HCT116 (cell line): Measurements from ENCODE around the gene CD19. TPM values are rescaled to one million over a fixed set of nuclear protein-coding genes. Genes with fewer than 3 reads are reported as not detected.

Experiments
- ATAC-seq: fragments of 200-7000 bp; cut with Tn5 transposase; 2 replicates; pipeline ENCODE4 v1.9.1; 2020; ENCODE audit warnings: mild to moderate bottlenecking, moderate library complexity
- BruUV-seq: library from RNA; stranded (reverse); fragments of 400-500 nt; replicated peaks from 2 replicates; lab custom pipeline; 2021; lab: Mats Ljungman, UMichigan
- CTCF ChIA-PET: fragments of 300-600 bp; sonication (Branson Sonifier 250); formaldehyde crosslinking; loops from one replicate; lab custom pipeline; 2021; ENCODE audit warnings: antibody characterized with exemption; lab: Charles Lee
- POLR2A ChIA-PET: fragments of 300-600, 350-600 bp; sonication (Branson Sonifier 250); formaldehyde crosslinking; loops from one replicate; lab custom pipeline; 2021; ENCODE audit warnings: antibody characterized with exemption; lab: Charles Lee
- RAD21 ChIA-PET, 2 experiments: fragments of 300-600 bp; sonication (Branson Sonifier 250); formaldehyde crosslinking; loops; one replicate each; lab custom pipeline; 2023; ENCODE audit warnings: low total read pairs in 2 of 2; ENCODE audit not compliant: uncharacterized antibody in 2 of 2, unreplicated experiment in 2 of 2, low non-redundant PET in 1 of 2; lab: Charles Lee
- DNase-seq: peaks from one replicate; pipeline ENCODE4 v3.0.0-alpha.2; 2010; ENCODE audit warnings: low read depth, low spot score
- H2AFZ ChIP-seq: fragments of 200-600 bp; shearing (Covaris generic), sonication (generic); 2 replicates; pipeline ENCODE4 v1.6.1; 2017; ENCODE audit warnings: low read depth, mixed run types, mixed read lengths, antibody characterized with exemption, low read length; ENCODE audit not compliant: poor library complexity, severe bottlenecking
- H3K27ac ChIP-seq: 2 replicates; pipeline ENCODE4 v1.5.1; 2012; ENCODE audit warnings: low read depth, low read length
- H3K27me3 ChIP-seq: fragments of 200-600 bp; sonication (generic); 2 replicates; pipeline ENCODE4 v1.6.1; 2016; ENCODE audit warnings: mixed run types, low read length, mixed read lengths; ENCODE audit not compliant: insufficient read depth
- H3K36me3 ChIP-seq, 2 experiments: fragments of 200-500 bp in 1 of 2; fragments of 200-600 bp in 1 of 2; sonication (Bioruptor generic) in 1 of 2; sonication (generic) in 1 of 2; 2 replicates each; pipeline versions ENCODE4 v1.5.1 to v1.6.1; 2014 to 2016; ENCODE audit warnings: low read length in 2 of 2, inconsistent platforms in 1 of 2, mixed read lengths in 1 of 2, mixed run types in 1 of 2; ENCODE audit not compliant: insufficient read depth in 2 of 2, control insufficient read depth in 1 of 2
- H3K4me1 ChIP-seq, 2 experiments: fragments of 200-600 bp in 1 of 2; sonication (generic) in 1 of 2; 2 replicates each; pipeline versions ENCODE4 v1.5.1 to v1.6.1; 2012 to 2017; ENCODE audit warnings: low read length in 2 of 2, inconsistent platforms in 1 of 2, mild to moderate bottlenecking in 1 of 2, mixed read lengths in 1 of 2, mixed run types in 1 of 2, moderate library complexity in 1 of 2; ENCODE audit not compliant: insufficient read depth in 2 of 2, control insufficient read depth in 1 of 2
- H3K4me2 ChIP-seq: fragments of 200-600 bp; sonication (generic); 2 replicates; pipeline ENCODE4 v1.6.1; 2017; ENCODE audit warnings: mixed run types, low read length, mixed read lengths
- H3K4me3 ChIP-seq, 2 experiments: fragments of 200-600 bp in 1 of 2; sonication (generic) in 1 of 2; replicated peaks in 1 of 2; 2 replicates each; pipeline ENCODE4 v1.5.1; 2011 to 2016; ENCODE audit warnings: low read length in 2 of 2, control low read depth in 1 of 2, low read depth in 1 of 2, mild to moderate bottlenecking in 1 of 2, mixed read lengths in 1 of 2, mixed run types in 1 of 2
- H3K79me2 ChIP-seq: fragments of 200-600 bp; sonication (generic); 2 replicates; pipeline ENCODE4 v1.6.1; 2017; ENCODE audit warnings: mild to moderate bottlenecking, mixed run types, low read length, moderate library complexity, mixed read lengths; ENCODE audit not compliant: insufficient read depth
- H3K9ac ChIP-seq: fragments of 200-600 bp; sonication (generic); 2 replicates; pipeline ENCODE4 v1.6.1; 2016; ENCODE audit warnings: low read length, mixed read lengths
- H3K9me2 ChIP-seq: fragments of 200-600 bp; sonication (generic), shearing (Covaris generic); 2 replicates; pipeline ENCODE4 v1.6.1; 2017; ENCODE audit warnings: mixed run types, mild to moderate bottlenecking, moderate library complexity; ENCODE audit not compliant: insufficient read depth
- H3K9me3 ChIP-seq, 2 experiments: fragments of 200-500 bp in 1 of 2; fragments of 200-600 bp in 1 of 2; sonication (Bioruptor generic) in 1 of 2; sonication (generic) in 1 of 2; 2 replicates each; pipeline ENCODE4 v1.6.1; 2014 to 2017; ENCODE audit warnings: low read length in 2 of 2, mixed read lengths in 2 of 2, inconsistent platforms in 1 of 2, low read depth in 1 of 2, mild to moderate bottlenecking in 1 of 2, mixed run types in 1 of 2, moderate library complexity in 1 of 2; ENCODE audit not compliant: control insufficient read depth in 1 of 2, insufficient read depth in 1 of 2
- H4K20me1 ChIP-seq: fragments of 200-600 bp; sonication (generic), shearing (Covaris generic); 2 replicates; pipeline ENCODE4 v1.6.1; 2017; ENCODE audit warnings: mixed run types, mild to moderate bottlenecking, moderate library complexity; ENCODE audit not compliant: insufficient read depth
- ATF3 ChIP-seq: IDR thresholded peaks from 2 replicates; pipeline ENCODE4 v1.6.1; 2012
- EGR1 ChIP-seq: IDR thresholded peaks from 2 replicates; pipeline ENCODE4 v1.6.1; 2012; ENCODE audit warnings: low read depth
- EZH2phosphoT487 ChIP-seq: fragments of 200-600 bp; IDR thresholded peaks from 2 replicates; pipeline ENCODE4 v1.6.1; 2018; ENCODE audit warnings: antibody characterized with exemption, borderline replicate concordance
- FOSL1 ChIP-seq: IDR thresholded peaks from 2 replicates; pipeline ENCODE4 v1.6.1; 2012; ENCODE audit warnings: low read depth
- JUND ChIP-seq: IDR thresholded peaks from 2 replicates; pipeline ENCODE4 v1.6.1; 2012
- POLR2A ChIP-seq: IDR thresholded peaks from 2 replicates; pipeline ENCODE4 v1.7.0; 2011; ENCODE audit warnings: borderline replicate concordance; ENCODE audit not compliant: insufficient read depth, insufficient read length; ENCODE audit errors: extremely low read depth
- RAD21 ChIP-seq: IDR thresholded peaks from 2 replicates; pipeline ENCODE4 v1.6.1; 2012; ENCODE audit warnings: low read depth, mild to moderate bottlenecking
- REST ChIP-seq: IDR thresholded peaks from 2 replicates; pipeline ENCODE4 v1.6.1; 2012; ENCODE audit warnings: low read depth
- SIN3A ChIP-seq: IDR thresholded peaks from 2 replicates; pipeline ENCODE4 v1.6.1; 2012; ENCODE audit warnings: low read depth
- TCF7L2 ChIP-seq: IDR thresholded peaks from 2 replicates; pipeline ENCODE4 v1.7.0; 2011; ENCODE audit warnings: borderline replicate concordance, inconsistent platforms; ENCODE audit not compliant: insufficient read depth, insufficient read length; ENCODE audit errors: extremely low read depth
- YY1 ChIP-seq: IDR thresholded peaks from 2 replicates; pipeline ENCODE4 v1.6.1; 2011; ENCODE audit warnings: low read length, low read depth, moderate library complexity, mild to moderate bottlenecking; ENCODE audit not compliant: insufficient replicate concordance; ENCODE audit errors: extremely low read depth
- ZBTB33 ChIP-seq: IDR thresholded peaks from 2 replicates; pipeline ENCODE4 v1.6.1; 2011; ENCODE audit warnings: mild to moderate bottlenecking, low read length, moderate library complexity; ENCODE audit not compliant: insufficient replicate concordance; ENCODE audit errors: extremely low read depth
- ZFX ChIP-seq: fragments of 450-650 bp; IDR thresholded peaks from 2 replicates; pipeline ENCODE4 v1.6.1; 2017
- ZNF274 ChIP-seq: fragments of 200-500 bp; sonication (Bioruptor generic); IDR thresholded peaks from 2 replicates; pipeline ENCODE4 v1.6.1; 2014; ENCODE audit warnings: mild to moderate bottlenecking, low read depth, low read length, inconsistent platforms
- intact Hi-C: fragments of 100-400 bp; cut with micrococcal nuclease; formaldehyde crosslinking; loops from 2 replicates; pipeline ENCODE4 v1.10.0; 2022
- total RNA-seq: library from RNA; stranded (reverse); gene quantifications from one replicate; pipeline ENCODE4 v1.2.1, GENCODE V29; 2021; ENCODE audit not compliant: unreplicated experiment

CD19 gene
- total RNA-seq, 1 experiment from 2014 or later, result 0.27 TPM

GRCh38 chr16:28893291-28893690, 38.5 kb upstream of the CD19 start:
- no peak overlapping the region for H2AFZ ChIP-seq
- no peak overlapping the region for H3K9ac ChIP-seq
- no peak overlapping the region for H3K4me3 ChIP-seq
- DNase-seq (no peak), ATAC-seq (no peak)
- no peaks in the 10 kb centered on the region for H3K9me2 ChIP-seq
- peaks cover 6 to 14% of the 10 kb centered on the region in 2 experiments; a peak in 3 of 4 replicates for H3K4me1 ChIP-seq
- no peaks in the 10 kb centered on the region for H4K20me1 ChIP-seq
- no peaks in the 10 kb centered on the region for H3K9me3 ChIP-seq
- intact Hi-C loops, result no loop called here
- no peak overlapping the region for H3K27ac ChIP-seq
- RAD21 ChIA-PET, result no interaction called here
- POLR2A ChIA-PET, result interaction anchor here (0.7 to 1.2 kb wide), 2 partner anchors 19 to 24 kb away, joined by 3 read pairs; no protein-coding TSS in a partner anchor
- H3K36me3 ChIP-seq, result no peaks in the 10 kb centered on the region; a peak in 1 of 4 replicates
- H3K4me2 ChIP-seq, result no peak overlapping the region
- CTCF ChIA-PET, result no interaction called here
- H3K27me3 ChIP-seq, result no peaks in the 10 kb centered on the region
- TF ChIP-seq EGR1 (no peak), POLR2A (no peak), ZNF274 (no peak), FOSL1 (no peak), RAD21 (no peak)
- no peaks in the 10 kb centered on the region for H3K79me2 ChIP-seq
- BruUV-seq, result no TSS peak

GRCh38 chr16:28895609-28896008, 36.2 kb upstream of the CD19 start:
- no peak for DNase-seq
- intact Hi-C loops, result no loop called here
- Histone ChIP-seq H3K4me3 (no peak overlapping the region), H3K79me2 (no peaks in the 10 kb centered on the region)
- TF ChIP-seq JUND, result no peak
- TF ChIP-seq ZFX, result no peak
- no peak for TF ChIP-seq ATF3
- TF ChIP-seq ZBTB33, result no peak
- no peak for TF ChIP-seq REST
- TF ChIP-seq YY1, result no peak
- no peak for TF ChIP-seq EZH2phosphoT487
- TF ChIP-seq TCF7L2, result no peak
- no peak for TF ChIP-seq ZNF274
- no peak for TF ChIP-seq RAD21
- no peak for TF ChIP-seq SIN3A
- TF ChIP-seq, all 23 proteins: peak for 0
- Histone ChIP-seq H2AFZ (no peak overlapping the region), H3K36me3 (no peaks in the 10 kb centered on the region), H3K4me2 (no peak overlapping the region), H3K9ac (no peak overlapping the region), H3K9me2 (no peaks in the 10 kb centered on the region), H3K27me3 (no peaks in the 10 kb centered on the region), H3K27ac (no peak overlapping the region), H3K4me1 (peaks cover 7 to 22% of the 10 kb centered on the region in 2 experiments; a peak in 3 of 4 replicates), H4K20me1 (no peaks in the 10 kb centered on the region), H3K9me3 (no peaks in the 10 kb centered on the region)
- ChIA-PET CTCF (no interaction called here), RAD21 (interaction anchor here in 1 of 2 experiments (0.6 kb wide), 1 partner anchor 50 kb away, joined by 3 read pairs; no protein-coding TSS in a partner anchor), POLR2A (no interaction called here)
- ATAC-seq, result no peak
- no TSS peak for BruUV-seq
